VCaP (cell line): ENCODE results near the gene EPHA10.

Source experiments
- H3K27ac ChIP-seq: fragments of 450-650 bp; 2 replicates; pipeline ENCODE4 v1.5.1; 2017
- CTCF ChIP-seq: fragments of 450-650 bp; conservative IDR thresholded peaks from 2 replicates; pipeline ENCODE4 v1.5.1; 2017; ENCODE audit warnings: mild to moderate bottlenecking, moderate library complexity

Gene EPHA10

GRCh38 chr1:37676281-37677142 is 88.4 kb downstream of the EPHA10 start:
- peak; percentile 45 for TF ChIP-seq CTCF
- H3K27ac ChIP-seq = peak overlapping the region; percentile 23; the same call in 1 of the 2 replicates

GRCh38 chr1:37673920-37674319 is 91.0 kb downstream of the EPHA10 start:
- no peak overlapping the region for H3K27ac ChIP-seq
- no peak for TF ChIP-seq CTCF

GRCh38 chr1:37672136-37672870 is 92.6 kb downstream of the EPHA10 start:
- no peak for TF ChIP-seq CTCF
- no peak overlapping the region for H3K27ac ChIP-seq

- H3K27ac ChIP-seq = no peak overlapping the region
- no peak for TF ChIP-seq CTCF
These were observed 93.7 kb downstream of the EPHA10 start for GRCh38 chr1:37671261-37671660.

GRCh38 chr1:37670133-37670532 is 94.8 kb downstream of the EPHA10 start:
- H3K27ac ChIP-seq = no peak overlapping the region
- no peak for TF ChIP-seq CTCF

GRCh38 chr1:37667023-37667671 is 97.8 kb downstream of the EPHA10 start:
- TF ChIP-seq CTCF = no peak
- no peak overlapping the region for H3K27ac ChIP-seq
